Measurements from ENCODE around the gene DBNL.

DNA sequence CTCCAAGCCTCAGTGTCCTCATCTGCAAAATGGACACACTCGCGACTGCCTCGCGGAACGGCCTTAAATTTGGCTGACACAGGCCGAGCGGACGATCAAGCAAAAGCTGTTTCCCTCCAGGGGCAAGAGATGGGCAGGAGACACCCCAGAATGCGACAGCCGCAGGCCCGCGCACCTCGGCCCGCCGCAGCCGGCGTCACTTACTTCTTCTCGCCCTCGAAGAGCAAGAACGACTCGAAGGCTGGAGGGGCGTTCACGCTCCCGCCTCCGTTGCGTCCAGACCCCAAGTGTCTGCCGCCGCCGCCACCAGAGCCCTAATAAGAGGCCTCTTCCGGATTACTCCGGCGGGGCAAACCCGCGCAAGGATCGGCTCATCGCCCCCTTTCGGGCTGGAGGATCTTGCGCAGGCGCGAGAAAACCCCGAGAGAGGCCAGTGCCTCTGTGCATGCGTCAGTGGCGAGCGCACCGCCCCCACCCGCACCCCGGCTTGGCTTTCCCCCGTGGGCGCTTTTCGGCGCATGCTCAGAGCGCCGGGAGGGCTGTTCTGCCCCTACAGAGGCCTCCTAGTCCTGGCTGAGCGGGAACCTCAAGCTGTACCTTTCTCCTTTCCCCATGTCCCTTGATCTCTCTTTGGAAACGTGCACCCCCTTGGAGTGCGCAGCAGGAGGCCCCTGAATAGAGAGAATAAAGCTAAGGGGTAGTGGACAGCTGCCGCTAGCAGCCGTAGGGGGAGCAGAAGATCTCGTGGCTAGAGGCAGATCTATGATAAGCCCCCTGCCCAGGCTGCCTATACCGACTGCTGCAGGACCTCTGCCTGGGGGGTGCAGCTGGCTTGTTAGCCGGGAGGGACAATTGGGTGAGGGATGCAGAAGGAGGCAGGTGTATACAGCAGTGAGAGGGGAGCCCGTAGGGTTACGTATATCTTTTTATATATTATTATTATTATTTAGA, 25.4 kb upstream of the DBNL start:
- TF ChIP-seq CTCF (IDR thresholded peaks at IDR 0.05) (peak; percentile 67 to 87 (median 74)), POLR2A (IDR thresholded peaks at IDR 0.05) (peak; percentile 86)

Measured in right lobe of liver (tissue), 4 donors.